ENCODE data around the gene FOXK1.

- no peak for TF ChIP-seq CTCF (IDR thresholded peaks at IDR 0.05)
- no peak for TF ChIP-seq EP300 (IDR thresholded peaks at IDR 0.05)
- no peak for TF ChIP-seq POLR2AphosphoS5 (IDR thresholded peaks at IDR 0.05)
- peak in 1 of 4 donors; percentile 10 for TF ChIP-seq POLR2A (IDR thresholded peaks at IDR 0.05)
Observed at GRCh38 chr7:4745971-4746919, 64.2 kb downstream of the FOXK1 start.

All from upper lobe of left lung (tissue), 4 donors.